A549 (cell line): ENCODE results near the gene NT5C. TPM values are rescaled to one million over a fixed set of nuclear protein-coding genes. Genes with fewer than 3 reads are reported as not detected.

Source experiments
- BCL3 ChIP-seq: fragments of >200 bp; sonication (Bioruptor Twin); formaldehyde crosslinking; IDR thresholded peaks from 3 replicates; pipeline ENCODE4 v1.6.1; 2016
- BHLHE40 ChIP-seq: IDR thresholded peaks from 2 replicates; pipeline ENCODE4 v1.6.1; 2012; ENCODE audit warnings: low read depth, low read length, inconsistent platforms
- CBX2 ChIP-seq: fragments of 200-600 bp; sonication (generic); IDR thresholded peaks from 2 replicates; pipeline ENCODE4 v1.6.1; 2016; ENCODE audit warnings: low read depth, mild to moderate bottlenecking, borderline replicate concordance
- CBX8 ChIP-seq: fragments of 200-600 bp; sonication (generic); IDR thresholded peaks from 2 replicates; pipeline ENCODE4 v1.6.1; 2016
- CEBPB ChIP-seq, 2 experiments: fragments of >200 bp in 1 of 2; sonication (Bioruptor Twin) in 1 of 2; formaldehyde crosslinking in 1 of 2; IDR thresholded peaks; 2 replicates each; pipeline ENCODE4 v1.6.1; 2012 to 2016
- CHD4 ChIP-seq: fragments of 200-600 bp; sonication (generic); IDR thresholded peaks from 2 replicates; pipeline ENCODE4 v1.6.1; 2016; ENCODE audit warnings: antibody characterized with exemption, mild to moderate bottlenecking, borderline replicate concordance
- E2F6 ChIP-seq: IDR thresholded peaks from 2 replicates; pipeline ENCODE4 v1.6.1; 2012; ENCODE audit warnings: low read depth, borderline replicate concordance
- EHF ChIP-seq: fragments of 250-450 bp; sonication (Bioruptor Pico); IDR thresholded peaks from 2 replicates; pipeline ENCODE4 v1.5.0; 2020; ENCODE audit warnings: mild to moderate bottlenecking
- EHMT2 ChIP-seq: fragments of 200-600 bp; sonication (generic); IDR thresholded peaks from 2 replicates; pipeline ENCODE4 v1.6.1; 2016; ENCODE audit warnings: antibody characterized with exemption, low read depth, mild to moderate bottlenecking, moderate library complexity
- ELK1 ChIP-seq: fragments of 150-350 bp; IDR thresholded peaks from 2 replicates; pipeline ENCODE4 v1.6.1; 2014; ENCODE audit warnings: low read depth, mild to moderate bottlenecking, low read length
- FOXS1 ChIP-seq: fragments of 250-450 bp; sonication (Bioruptor Pico); IDR thresholded peaks from 2 replicates; pipeline ENCODE4 v1.5.0; 2020; ENCODE audit warnings: mild to moderate bottlenecking, moderate library complexity
- GATA3 ChIP-seq: IDR thresholded peaks from 2 replicates; pipeline ENCODE4 v1.6.1; 2012; ENCODE audit warnings: borderline replicate concordance
- HDAC2 ChIP-seq: fragments of 200-600 bp; sonication (generic); IDR thresholded peaks from 2 replicates; pipeline ENCODE4 v1.6.1; 2016
- HES2 ChIP-seq: fragments of >200 bp; sonication (Bioruptor Twin); formaldehyde crosslinking; IDR thresholded peaks from 2 replicates; pipeline ENCODE4 v1.6.1; 2016
- HEYL ChIP-seq: fragments of 250-450 bp; sonication (Bioruptor Pico); IDR thresholded peaks from 2 replicates; pipeline ENCODE4 v1.8.0; 2021; ENCODE audit warnings: mild to moderate bottlenecking, moderate library complexity
- MAX ChIP-seq: IDR thresholded peaks from 2 replicates; pipeline ENCODE4 v1.6.1; 2012
- MYC ChIP-seq: IDR thresholded peaks from 2 replicates; pipeline ENCODE4 v1.6.1; 2012; ENCODE audit warnings: mild to moderate bottlenecking, inconsistent platforms, low read length, improper control_type of control experiment, borderline replicate concordance
- NPAS2 ChIP-seq: fragments of 250-450 bp; sonication (Bioruptor Pico); IDR thresholded peaks from 2 replicates; pipeline ENCODE4 v1.8.0; 2022; ENCODE audit warnings: mild to moderate bottlenecking, moderate library complexity, borderline replicate concordance
- NR3C1 ChIP-seq: fragments of >200 bp; sonication (Bioruptor Twin); formaldehyde crosslinking; IDR thresholded peaks from 3 replicates; pipeline ENCODE4 v1.6.1; 2017
- PBX3 ChIP-seq: IDR thresholded peaks from 2 replicates; pipeline ENCODE4 v1.6.1; 2012
- PHF8 ChIP-seq: fragments of 200-600 bp; sonication (generic); IDR thresholded peaks from 2 replicates; pipeline ENCODE4 v1.6.1; 2016; ENCODE audit warnings: low read depth, mild to moderate bottlenecking, antibody characterized with exemption, moderate library complexity, borderline replicate concordance
- POLR2AphosphoS2 ChIP-seq: conservative IDR thresholded peaks from 2 replicates; pipeline ENCODE4 v1.6.1; 2012; ENCODE audit warnings: low read length, improper control_type of control experiment, inconsistent platforms
- RARB ChIP-seq: fragments of 250-450 bp; sonication (Bioruptor Pico); IDR thresholded peaks from 2 replicates; pipeline ENCODE4 v1.8.0; 2021; ENCODE audit warnings: mild to moderate bottlenecking, moderate library complexity
- RCOR1 ChIP-seq: fragments of 150-350 bp; IDR thresholded peaks from 2 replicates; pipeline ENCODE4 v1.6.1; 2014; ENCODE audit warnings: antibody characterized with exemption, low read length, low read depth
- SMC3 ChIP-seq: fragments of >200 bp; sonication (Bioruptor Twin); formaldehyde crosslinking; IDR thresholded peaks from 3 replicates; pipeline ENCODE4 v1.6.1; 2018; ENCODE audit warnings: inconsistent platforms
- TP53 ChIP-seq: fragments of 250-450 bp; sonication (Bioruptor Pico); IDR thresholded peaks from 2 replicates; pipeline ENCODE4 v1.5.0; 2021; ENCODE audit warnings: mild to moderate bottlenecking, moderate library complexity
- USF2 ChIP-seq: fragments of 450-650 bp; IDR thresholded peaks from 2 replicates; pipeline ENCODE4 v1.6.1; 2014; ENCODE audit warnings: antibody characterized with exemption
- ZFP36 ChIP-seq: fragments of 450-650 bp; IDR thresholded peaks from 2 replicates; pipeline ENCODE4 v1.6.1; 2014; ENCODE audit warnings: borderline replicate concordance; ENCODE audit not compliant: partially characterized antibody
- polyA plus RNA-seq, 4 experiments: library from polyadenylated mRNA; depleted of rRNA in 3 of 4; stranded (reverse); fragments of >200 nt; fragmentation: RNase III in 1 of 4; extraction: RNeasy Plus Mini Kit Qiagen cat#74134 plus additional on column Dnase treatment in 1 of 4; gene quantifications; 2 replicates in 3 of 4; 3 replicates in 1 of 4; pipeline ENCODE4 v1.2.3, GENCODE V29; 2011 to 2017
- TF ChIP-seq, protein P1 (sequence below): fragments of 200-600 bp; sonication (generic); IDR thresholded peaks from 2 replicates; pipeline ENCODE4 v1.6.1; 2016; ENCODE audit warnings: antibody characterized with exemption, mild to moderate bottlenecking, moderate library complexity
- TF ChIP-seq, protein P2 (sequence below): fragments of 250-450 bp; sonication (Bioruptor Pico); IDR thresholded peaks from 2 replicates; pipeline ENCODE4 v1.5.0; 2021; ENCODE audit warnings: mild to moderate bottlenecking, moderate library complexity, borderline replicate concordance

Gene NT5C
- polyA plus RNA-seq, 2 of the 4 experiments (the other 2 are of a cell fraction) = 73.7 to 91.4 TPM

DNA sequence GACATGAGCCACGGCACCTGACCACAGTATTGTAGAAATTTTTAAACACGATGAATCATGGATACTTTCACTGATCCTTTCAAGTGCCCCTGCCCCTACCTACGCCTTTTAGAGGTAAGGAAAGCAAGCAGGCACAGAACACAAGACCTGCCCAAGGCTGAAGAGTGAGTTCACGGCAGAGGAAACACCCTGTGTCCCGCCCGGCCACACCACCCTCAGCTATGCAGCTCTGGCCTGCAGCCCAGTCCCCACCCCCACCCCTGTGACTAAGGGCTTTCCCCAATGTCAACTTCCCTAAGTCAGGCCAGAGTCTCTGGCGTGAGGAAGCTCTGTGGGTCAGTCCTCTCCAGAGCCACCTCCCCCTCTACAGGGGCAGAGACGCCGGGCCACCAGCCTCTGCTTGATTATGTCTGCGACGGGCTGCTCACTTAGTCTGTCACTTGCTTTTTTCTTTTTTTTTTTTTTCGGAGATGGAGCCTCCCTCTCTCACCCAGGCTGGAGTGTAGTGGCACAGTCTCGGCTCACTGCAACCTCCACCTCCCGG, 35.4 kb downstream of the NT5C start (continued):
- TF ChIP-seq HEYL (CRISPR knock-in tag) (no peak), CBX8 (no peak), EHF (CRISPR knock-in tag) (peak; percentile 51; the same call in 1 of the 2 replicates), TP53 (CRISPR knock-in tag) (no peak), MAX (peak; percentile 94), PBX3 (peak; percentile 81), CBX2 (no peak), GATA3 (peak; percentile 92), HDAC2 (no peak), MYC (peak; percentile 43; the same call in 1 of the 2 replicates), RARB (CRISPR knock-in tag) (no peak), E2F6 (no peak), NR3C1 (no peak), ELK1 (no peak), USF2 (no peak), BCL3 (0 out of 3 replicates have a peak, but pooled peaks have one; percentile 57), PHF8 (no peak), ZFP36 (no peak), HES2 (no peak), SMC3 (peak; percentile 47; the same call in 2 of the 3 replicates), NPAS2 (CRISPR knock-in tag) (no peak), BHLHE40 (no peak), EHMT2 (no peak), CEBPB (IDR thresholded peaks at IDR 0.05) (peak in 1 of 2 experiments; percentile 39; a peak in 1 of 4 replicates), CHD4 (no peak), POLR2AphosphoS2 (no peak), FOXS1 (CRISPR knock-in tag) (peak; percentile 42; the same call in 1 of the 2 replicates), RCOR1 (no peak)
- TF ChIP-seq, protein P1, sequence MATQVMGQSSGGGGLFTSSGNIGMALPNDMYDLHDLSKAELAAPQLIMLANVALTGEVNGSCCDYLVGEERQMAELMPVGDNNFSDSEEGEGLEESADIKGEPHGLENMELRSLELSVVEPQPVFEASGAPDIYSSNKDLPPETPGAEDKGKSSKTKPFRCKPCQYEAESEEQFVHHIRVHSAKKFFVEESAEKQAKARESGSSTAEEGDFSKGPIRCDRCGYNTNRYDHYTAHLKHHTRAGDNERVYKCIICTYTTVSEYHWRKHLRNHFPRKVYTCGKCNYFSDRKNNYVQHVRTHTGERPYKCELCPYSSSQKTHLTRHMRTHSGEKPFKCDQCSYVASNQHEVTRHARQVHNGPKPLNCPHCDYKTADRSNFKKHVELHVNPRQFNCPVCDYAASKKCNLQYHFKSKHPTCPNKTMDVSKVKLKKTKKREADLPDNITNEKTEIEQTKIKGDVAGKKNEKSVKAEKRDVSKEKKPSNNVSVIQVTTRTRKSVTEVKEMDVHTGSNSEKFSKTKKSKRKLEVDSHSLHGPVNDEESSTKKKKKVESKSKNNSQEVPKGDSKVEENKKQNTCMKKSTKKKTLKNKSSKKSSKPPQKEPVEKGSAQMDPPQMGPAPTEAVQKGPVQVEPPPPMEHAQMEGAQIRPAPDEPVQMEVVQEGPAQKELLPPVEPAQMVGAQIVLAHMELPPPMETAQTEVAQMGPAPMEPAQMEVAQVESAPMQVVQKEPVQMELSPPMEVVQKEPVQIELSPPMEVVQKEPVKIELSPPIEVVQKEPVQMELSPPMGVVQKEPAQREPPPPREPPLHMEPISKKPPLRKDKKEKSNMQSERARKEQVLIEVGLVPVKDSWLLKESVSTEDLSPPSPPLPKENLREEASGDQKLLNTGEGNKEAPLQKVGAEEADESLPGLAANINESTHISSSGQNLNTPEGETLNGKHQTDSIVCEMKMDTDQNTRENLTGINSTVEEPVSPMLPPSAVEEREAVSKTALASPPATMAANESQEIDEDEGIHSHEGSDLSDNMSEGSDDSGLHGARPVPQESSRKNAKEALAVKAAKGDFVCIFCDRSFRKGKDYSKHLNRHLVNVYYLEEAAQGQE = no peak
- TF ChIP-seq, protein P2, sequence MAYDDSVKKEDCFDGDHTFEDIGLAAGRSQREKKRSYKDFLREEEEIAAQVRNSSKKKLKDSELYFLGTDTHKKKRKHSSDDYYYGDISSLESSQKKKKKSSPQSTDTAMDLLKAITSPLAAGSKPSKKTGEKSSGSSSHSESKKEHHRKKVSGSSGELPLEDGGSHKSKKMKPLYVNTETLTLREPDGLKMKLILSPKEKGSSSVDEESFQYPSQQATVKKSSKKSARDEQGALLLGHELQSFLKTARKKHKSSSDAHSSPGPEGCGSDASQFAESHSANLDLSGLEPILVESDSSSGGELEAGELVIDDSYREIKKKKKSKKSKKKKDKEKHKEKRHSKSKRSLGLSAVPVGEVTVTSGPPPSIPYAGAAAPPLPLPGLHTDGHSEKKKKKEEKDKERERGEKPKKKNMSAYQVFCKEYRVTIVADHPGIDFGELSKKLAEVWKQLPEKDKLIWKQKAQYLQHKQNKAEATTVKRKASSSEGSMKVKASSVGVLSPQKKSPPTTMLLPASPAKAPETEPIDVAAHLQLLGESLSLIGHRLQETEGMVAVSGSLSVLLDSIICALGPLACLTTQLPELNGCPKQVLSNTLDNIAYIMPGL (CRISPR knock-in tag) = no peak
